Body of pancreas (tissue), 4 donors: Measurements from ENCODE around the gene GALNT6.

ENCODE experiments used
- POLR2A ChIP-seq, 3 donors: fragments of 450-650 bp; IDR thresholded peaks; one replicate each; pipeline ENCODE4 v1.6.1; 2016; ENCODE audit warnings: antibody characterized with exemption in 3 of 3, mild to moderate bottlenecking in 2 of 3
- TF ChIP-seq, protein P1 (sequence below), 7 experiments: fragments of 450-650 bp in 4 of 7; fragments of 200-600 bp in 3 of 7; sonication (generic) in 3 of 7; IDR thresholded peaks; one replicate each; pipeline ENCODE4 v1.5.1; 2016 to 2019; ENCODE audit warnings: antibody characterized with exemption in 7 of 7

GRCh38 chr12:51373187-51373586 is 18.0 kb downstream of the GALNT6 start:
- TF ChIP-seq, protein P1, sequence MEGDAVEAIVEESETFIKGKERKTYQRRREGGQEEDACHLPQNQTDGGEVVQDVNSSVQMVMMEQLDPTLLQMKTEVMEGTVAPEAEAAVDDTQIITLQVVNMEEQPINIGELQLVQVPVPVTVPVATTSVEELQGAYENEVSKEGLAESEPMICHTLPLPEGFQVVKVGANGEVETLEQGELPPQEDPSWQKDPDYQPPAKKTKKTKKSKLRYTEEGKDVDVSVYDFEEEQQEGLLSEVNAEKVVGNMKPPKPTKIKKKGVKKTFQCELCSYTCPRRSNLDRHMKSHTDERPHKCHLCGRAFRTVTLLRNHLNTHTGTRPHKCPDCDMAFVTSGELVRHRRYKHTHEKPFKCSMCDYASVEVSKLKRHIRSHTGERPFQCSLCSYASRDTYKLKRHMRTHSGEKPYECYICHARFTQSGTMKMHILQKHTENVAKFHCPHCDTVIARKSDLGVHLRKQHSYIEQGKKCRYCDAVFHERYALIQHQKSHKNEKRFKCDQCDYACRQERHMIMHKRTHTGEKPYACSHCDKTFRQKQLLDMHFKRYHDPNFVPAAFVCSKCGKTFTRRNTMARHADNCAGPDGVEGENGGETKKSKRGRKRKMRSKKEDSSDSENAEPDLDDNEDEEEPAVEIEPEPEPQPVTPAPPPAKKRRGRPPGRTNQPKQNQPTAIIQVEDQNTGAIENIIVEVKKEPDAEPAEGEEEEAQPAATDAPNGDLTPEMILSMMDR (IDR thresholded peaks at IDR 0.05) = no peak
- TF ChIP-seq POLR2A (IDR thresholded peaks at IDR 0.05) = no peak
